GM12878 (cell line): ENCODE results near the gene MAML3. TPM values are rescaled to one million over a fixed set of nuclear protein-coding genes. Genes with fewer than 3 reads are reported as not detected.

Experiments used
- ATAC-seq: fragments of 200-7000 bp; cut with Tn5 transposase; 3 replicates; pipeline ENCODE4 v1.9.1; 2020; ENCODE audit warnings: mild to moderate bottlenecking, moderate library complexity
- BruUV-seq: library from RNA; stranded (reverse); fragments of 400-500 nt; replicated peaks from 2 replicates; lab custom pipeline; 2021; lab: Mats Ljungman, UMichigan
- CTCF ChIA-PET: fragments of 300-600 bp; sonication (Branson Sonifier 250); formaldehyde crosslinking; extraction: SDS; loops from one replicate; lab custom pipeline; 2021; ENCODE audit warnings: inconsistent platforms; lab: Yijun Ruan, JAX
- POLR2A ChIA-PET: fragments of 350-600 bp; formaldehyde crosslinking; extraction: SDS; loops from one replicate; lab custom pipeline; 2021; ENCODE audit warnings: inconsistent platforms; lab: Charles Lee
- RAD21 ChIA-PET: fragments of 300-600 bp; sonication (Branson Sonifier 250); formaldehyde crosslinking; loops from one replicate; lab custom pipeline; 2023; ENCODE audit warnings: antibody characterized with exemption; ENCODE audit not compliant: unreplicated experiment; lab: Charles Lee
- SMC1A ChIA-PET: fragments of 300-600 bp; sonication (Branson Sonifier 250); formaldehyde crosslinking; loops from one replicate; lab custom pipeline; 2023; ENCODE audit not compliant: unreplicated experiment, uncharacterized antibody; lab: Charles Lee
- DNase-seq: peaks from one replicate; pipeline ENCODE4 v3.0.0-alpha.2; 2011; ENCODE audit warnings: low read depth, low spot score
- FAIRE-seq: peaks from 3 replicates; lab custom pipeline; 2011; peaks lifted over from hg19 to GRCh38; lab: Jason Lieb, UNC
- H2AFZ ChIP-seq: 2 replicates; pipeline ENCODE4 v1.6.0; 2011; ENCODE audit warnings: low read depth, low read length, control low read depth; ENCODE audit not compliant: control insufficient read depth
- H3K27ac ChIP-seq: 2 replicates; pipeline ENCODE4 v1.5.1; 2011; ENCODE audit warnings: control low read depth; ENCODE audit not compliant: control insufficient read depth, insufficient read depth
- H3K27me3 ChIP-seq, 2 experiments: replicated peaks in 1 of 2; 2 replicates each; pipeline versions ENCODE4 v1.6.0 to v1.6.1; 2011; ENCODE audit warnings: low read length in 1 of 2; ENCODE audit not compliant: control insufficient read depth in 2 of 2, insufficient read depth in 2 of 2
- H3K36me3 ChIP-seq, 2 experiments: 2 replicates each; pipeline ENCODE4 v1.5.1; 2011; ENCODE audit warnings: low read length in 1 of 2; ENCODE audit not compliant: control insufficient read depth in 2 of 2, insufficient read depth in 2 of 2
- H3K4me1 ChIP-seq: 2 replicates; pipeline ENCODE4 v1.6.1; 2011; ENCODE audit warnings: mild to moderate bottlenecking, low read length, moderate library complexity, mixed read lengths; ENCODE audit not compliant: control insufficient read depth, insufficient read depth
- H3K4me2 ChIP-seq: 2 replicates; pipeline ENCODE4 v1.6.0; 2011; ENCODE audit warnings: control low read depth; ENCODE audit not compliant: control insufficient read depth, insufficient read depth
- H3K4me3 ChIP-seq: fragments of 200-600 bp; sonication (generic); 2 replicates; pipeline ENCODE4 v1.5.1; 2016
- H3K79me2 ChIP-seq: 2 replicates; pipeline ENCODE4 v1.6.0; 2011; ENCODE audit warnings: low read length; ENCODE audit not compliant: control insufficient read depth, insufficient read depth
- H3K9ac ChIP-seq: 2 replicates; pipeline ENCODE4 v1.8.0; 2011; ENCODE audit warnings: low read length, control low read depth, mixed read lengths; ENCODE audit not compliant: control insufficient read depth, insufficient read depth
- H3K9me3 ChIP-seq: replicated peaks from 3 replicates; pipeline ENCODE4 v1.5.1; 2011; ENCODE audit warnings: mild to moderate bottlenecking, low read length; ENCODE audit not compliant: control insufficient read depth, insufficient read depth
- H4K20me1 ChIP-seq: 2 replicates; pipeline ENCODE4 v1.6.0; 2011; ENCODE audit not compliant: control insufficient read depth, insufficient read depth
- CBX3 ChIP-seq: fragments of 200-600 bp; sonication (generic); IDR thresholded peaks from 2 replicates; pipeline ENCODE4 v1.6.1; 2016; ENCODE audit warnings: low read depth, borderline replicate concordance
- KLF5 ChIP-seq: fragments of 450-650 bp; IDR thresholded peaks from 2 replicates; pipeline ENCODE4 v1.6.1; 2014; ENCODE audit warnings: mild to moderate bottlenecking; ENCODE audit not compliant: partially characterized antibody
- MEF2B ChIP-seq: fragments of 450-650 bp; IDR thresholded peaks from 2 replicates; pipeline ENCODE4 v1.6.1; 2018; ENCODE audit warnings: mild to moderate bottlenecking, moderate library complexity; ENCODE audit not compliant: partially characterized antibody, poor library complexity, severe bottlenecking
- NFYB ChIP-seq: IDR thresholded peaks from 2 replicates; pipeline ENCODE4 v1.6.1; 2011; ENCODE audit warnings: low read depth, mild to moderate bottlenecking, low read length, improper control_type of control experiment, moderate library complexity; ENCODE audit not compliant: insufficient read depth
- NR2C2 ChIP-seq: IDR thresholded peaks from 2 replicates; pipeline ENCODE4 v1.6.1; 2011; ENCODE audit warnings: borderline replicate concordance, low read depth; ENCODE audit not compliant: control insufficient read depth, insufficient read length
- PML ChIP-seq: IDR thresholded peaks from 2 replicates; pipeline ENCODE4 v1.6.1; 2012; ENCODE audit warnings: low read length, inconsistent platforms
- WGBS: methylation state at CpG from one replicate; pipeline ENCODE4 v1.1.6; 2016; ENCODE audit warnings: low lambda C conversion rate; ENCODE audit not compliant: insufficient replicate concordance, insufficient coverage; ENCODE audit errors: missing lambda C conversion rate; 5-methylcytosine and 5-hydroxymethylcytosine counted together
- in situ Hi-C: fragments of 300-500 bp; cut with MboI; formaldehyde crosslinking; loops from 9 replicates; pipeline ENCODE4 v1.14.3; 2018; ENCODE audit warnings: mixed read lengths
- intact Hi-C: fragments of 100-400 bp; cut with micrococcal nuclease; formaldehyde crosslinking; loops from one replicate; pipeline ENCODE4 v1.14.2; 2022; ENCODE audit not compliant: unreplicated experiment
- polyA plus RNA-seq, 11 experiments: library from polyadenylated mRNA; depleted of rRNA in 4 of 11; unstranded in 6 of 11; stranded (reverse) in 5 of 11; fragments of >200 nt; fragmentation: Nextera tagmentation in 4 of 11; fragmentation: Illumina TruSeq in 1 of 11; extraction: Ambion mirVana in 4 of 11; extraction: Trizol in 1 of 11; gene quantifications; 1 replicate in 1 of 11; 2 replicates in 10 of 11; pipeline versions ENCODE4 v1.2.1 to v1.2.3, GENCODE V29; 2011 to 2016; ENCODE audit warnings: inconsistent platforms in 2 of 11, missing spikeins in 2 of 11, low read depth in 1 of 11
- total RNA-seq, 4 experiments: library from RNA; depleted of rRNA in 3 of 4; stranded (reverse); fragments of >200 nt in 3 of 4; fragmentation: Illumina TruSeq in 1 of 4; extraction: Trizol in 1 of 4; gene quantifications; 2 replicates each; pipeline versions ENCODE4 v1.2.1 to v1.2.3, GENCODE V29; 2013 to 2021
- TF ChIP-seq, protein P1 (sequence below): fragments of 450-650 bp; IDR thresholded peaks from 2 replicates; pipeline ENCODE4 v1.6.1; 2016; ENCODE audit warnings: mild to moderate bottlenecking
- TF ChIP-seq, protein P2 (sequence below): IDR thresholded peaks from 2 replicates; pipeline ENCODE4 v1.6.1; 2011; ENCODE audit warnings: low read depth, low read length, improper control_type of control experiment, borderline replicate concordance

Gene MAML3
- total and polyA plus RNA-seq, 10 of the 15 experiments (the other 5 are each of a cell fraction or from before 2014, with no cell fraction given) = under 0.01 to 0.53 (median 0.06) TPM; not detected in 2

GRCh38 chr4:140172960-140173359, 19.0 kb upstream of the MAML3 start:
- in situ Hi-C loops = no loop called here
- FAIRE-seq = peak; percentile 7

More at GRCh38 chr4:140172960-140173359, 19.0 kb upstream of the MAML3 start:
- no peak overlapping the region for H3K27ac ChIP-seq
- intact Hi-C loops = no loop called here
- ATAC-seq (no peak), DNase-seq (no peak)
- no peaks in the 10 kb centered on the region for H3K79me2 ChIP-seq
- no peaks in the 10 kb centered on the region for H3K4me1 ChIP-seq
- BruUV-seq = no TSS peak
- no peak overlapping the region for H3K4me2 ChIP-seq
- H3K4me3 ChIP-seq = no peak overlapping the region
- ChIA-PET RAD21 (no interaction called here), POLR2A (no interaction called here), CTCF (interaction anchor here (0.6 kb wide), 1 partner anchor 437 kb away, joined by 4 read pairs; no protein-coding TSS in a partner anchor), SMC1A (no interaction called here)
- no peak overlapping the region for H3K9ac ChIP-seq
- 87% methylated on average over 1 of the region's 1 CpG for WGBS
- H3K9me3 ChIP-seq = no peaks in the 10 kb centered on the region
- no peaks in the 10 kb centered on the region for H3K36me3 ChIP-seq
- no peaks in the 10 kb centered on the region for H4K20me1 ChIP-seq
- TF ChIP-seq KLF5 (no peak), NFYB (no peak), PML (no peak), NR2C2 (no peak), CBX3 (no peak), MEF2B (no peak)
- TF ChIP-seq, protein P1, sequence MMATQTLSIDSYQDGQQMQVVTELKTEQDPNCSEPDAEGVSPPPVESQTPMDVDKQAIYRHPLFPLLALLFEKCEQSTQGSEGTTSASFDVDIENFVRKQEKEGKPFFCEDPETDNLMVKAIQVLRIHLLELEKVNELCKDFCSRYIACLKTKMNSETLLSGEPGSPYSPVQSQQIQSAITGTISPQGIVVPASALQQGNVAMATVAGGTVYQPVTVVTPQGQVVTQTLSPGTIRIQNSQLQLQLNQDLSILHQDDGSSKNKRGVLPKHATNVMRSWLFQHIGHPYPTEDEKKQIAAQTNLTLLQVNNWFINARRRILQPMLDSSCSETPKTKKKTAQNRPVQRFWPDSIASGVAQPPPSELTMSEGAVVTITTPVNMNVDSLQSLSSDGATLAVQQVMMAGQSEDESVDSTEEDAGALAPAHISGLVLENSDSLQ = no peak
- TF ChIP-seq, protein P2, sequence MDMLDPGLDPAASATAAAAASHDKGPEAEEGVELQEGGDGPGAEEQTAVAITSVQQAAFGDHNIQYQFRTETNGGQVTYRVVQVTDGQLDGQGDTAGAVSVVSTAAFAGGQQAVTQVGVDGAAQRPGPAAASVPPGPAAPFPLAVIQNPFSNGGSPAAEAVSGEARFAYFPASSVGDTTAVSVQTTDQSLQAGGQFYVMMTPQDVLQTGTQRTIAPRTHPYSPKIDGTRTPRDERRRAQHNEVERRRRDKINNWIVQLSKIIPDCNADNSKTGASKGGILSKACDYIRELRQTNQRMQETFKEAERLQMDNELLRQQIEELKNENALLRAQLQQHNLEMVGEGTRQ = no peak
- H2AFZ ChIP-seq = no peak overlapping the region
- H3K27me3 ChIP-seq = no peaks in the 10 kb centered on the region; a peak in 1 of 4 replicates
